Keratinocyte (primary cell): ENCODE measurements around the gene CCDC150. TPM values are rescaled to one million over a fixed set of nuclear protein-coding genes. Genes with fewer than 3 reads are reported as not detected.
"Not testable (repeated sequence)": the region's sequence is repeated elsewhere in the genome, so short reads cannot be mapped to it uniquely, and the experiment has no call there.

Experiments
- DNase-seq: peaks from one replicate; pipeline ENCODE4 v3.0.0-alpha.2; 2011; ENCODE audit warnings: low read depth, missing footprints, low spot score
- FAIRE-seq: peaks from 2 replicates; lab custom pipeline; 2011; peaks lifted over from hg19 to GRCh38; lab: Jason Lieb, UNC
- H2AFZ ChIP-seq: 2 replicates; pipeline ENCODE4 v1.6.0; 2012; ENCODE audit warnings: low read length, control low read depth, inconsistent platforms; ENCODE audit not compliant: control insufficient read depth
- H3K27ac ChIP-seq: 2 replicates; pipeline ENCODE4 v1.5.1; 2011; ENCODE audit warnings: low read length; ENCODE audit not compliant: control insufficient read depth, insufficient read depth
- H3K27me3 ChIP-seq: 3 replicates; pipeline ENCODE4 v1.6.0; 2011; ENCODE audit warnings: low read length; ENCODE audit not compliant: control insufficient read depth, insufficient read depth; ENCODE audit errors: extremely low read depth
- H3K36me3 ChIP-seq, 2 experiments: 2 replicates in 1 of 2; 3 replicates in 1 of 2; pipeline ENCODE4 v1.5.1; 2011; ENCODE audit warnings: low read length in 2 of 2, mild to moderate bottlenecking in 1 of 2; ENCODE audit not compliant: control insufficient read depth in 2 of 2, insufficient read depth in 2 of 2; ENCODE audit errors: extremely low read depth in 1 of 2
- H3K4me1 ChIP-seq: 3 replicates; pipeline ENCODE4 v1.5.1; 2011; ENCODE audit warnings: low read length; ENCODE audit not compliant: control insufficient read depth, insufficient read depth; ENCODE audit errors: extremely low read depth
- H3K4me2 ChIP-seq: 3 replicates; pipeline ENCODE4 v1.6.0; 2011; ENCODE audit warnings: low read depth, low read length; ENCODE audit not compliant: control insufficient read depth, insufficient read depth; ENCODE audit errors: extremely low read depth
- H3K4me3 ChIP-seq, 3 experiments: fragments of 200-600 bp in 1 of 3; sonication (generic) in 1 of 3; 2 replicates in 2 of 3; 3 replicates in 1 of 3; pipeline ENCODE4 v1.5.1; 2011 to 2016; ENCODE audit warnings: low read length in 3 of 3, mild to moderate bottlenecking in 3 of 3, control low read depth in 2 of 3, inconsistent platforms in 1 of 3, low read depth in 1 of 3, mixed read lengths in 1 of 3, mixed run types in 1 of 3, moderate library complexity in 1 of 3; ENCODE audit not compliant: control insufficient read depth in 2 of 3, insufficient read depth in 2 of 3; ENCODE audit errors: extremely low read depth in 1 of 3
- H3K79me2 ChIP-seq: 2 replicates; pipeline ENCODE4 v1.6.0; 2012; ENCODE audit warnings: low read length; ENCODE audit not compliant: control insufficient read depth, insufficient read depth
- H3K9ac ChIP-seq: 3 replicates; pipeline ENCODE4 v1.6.0; 2011; ENCODE audit warnings: low read length; ENCODE audit not compliant: control insufficient read depth, insufficient read depth; ENCODE audit errors: extremely low read depth
- H3K9me1 ChIP-seq: 3 replicates; pipeline ENCODE4 v1.6.0; 2011; ENCODE audit warnings: low read length; ENCODE audit not compliant: control insufficient read depth, insufficient read depth; ENCODE audit errors: extremely low read depth
- H3K9me3 ChIP-seq: 2 replicates; pipeline ENCODE4 v1.5.1; 2012; ENCODE audit warnings: low read depth, low read length; ENCODE audit not compliant: control insufficient read depth
- H4K20me1 ChIP-seq: 3 replicates; pipeline ENCODE4 v1.6.0; 2011; ENCODE audit warnings: low read length; ENCODE audit not compliant: control insufficient read depth, insufficient read depth; ENCODE audit errors: extremely low read depth
- CTCF ChIP-seq, 3 experiments: IDR thresholded peaks in 1 of 3; conservative IDR thresholded peaks in 1 of 3; optimal IDR thresholded peaks in 1 of 3; 2 replicates in 2 of 3; 3 replicates in 1 of 3; pipeline versions ENCODE3 to v1.5.1; 2011; ENCODE audit warnings: low read length in 3 of 3, mild to moderate bottlenecking in 3 of 3, moderate library complexity in 2 of 3, control low read depth in 1 of 3, inconsistent platforms in 1 of 3; ENCODE audit not compliant: insufficient read depth in 2 of 3; ENCODE audit errors: extremely low read depth in 1 of 3
- EZH2 ChIP-seq: IDR thresholded peaks from one replicate; pipeline ENCODE4 v1.6.1; 2012; ENCODE audit warnings: inconsistent platforms, mild to moderate bottlenecking, low read length, moderate library complexity
- dilution Hi-C: fragments of 300-500 bp; cut with MboI; formaldehyde crosslinking; loops from one replicate; pipeline ENCODE4 v1.7.0; 2020; ENCODE audit warnings: low sequenced_read_pairs; ENCODE audit not compliant: extremely low pct_ligation_motif_present
- polyA plus RNA-seq, 5 experiments: library from polyadenylated mRNA; depleted of rRNA in 3 of 5; stranded (reverse) in 3 of 5; stranded (forward) in 1 of 5; unstranded in 1 of 5; fragments of >200 nt; gene quantifications; 1 replicate in 1 of 5; 2 replicates in 3 of 5; 3 replicates in 1 of 5; pipeline versions ENCODE4 v1.2.1 to v1.2.3, GENCODE V29; 2011 to 2012; ENCODE audit warnings: missing spikeins in 2 of 5, low read depth in 1 of 5, low replicate concordance in 1 of 5

The CCDC150 gene
- polyA plus RNA-seq, 1 donor (not counting 4 experiments of a cell fraction or from before 2014, with no cell fraction given) = 5.0 TPM

- no peak for DNase-seq
- H3K9me3 ChIP-seq = no peaks in the 10 kb centered on the region
- no peaks in the 10 kb centered on the region for H4K20me1 ChIP-seq
- no peak for TF ChIP-seq CTCF (optimal IDR thresholded peaks at IDR 0.05 in 1 of 3, IDR thresholded peaks at IDR 0.05 in 1 of 3, conservative IDR thresholded peaks at IDR 0.05 in 1 of 3; ENCODE audit: extremely low read depth in 1 of 3, insufficient read depth in 2 of 3, low read length in 3 of 3)
- TF ChIP-seq EZH2 = no peak
- no peak overlapping the region for H3K9ac ChIP-seq
- H2AFZ ChIP-seq = no peak overlapping the region
- no peaks in the 10 kb centered on the region for H3K36me3 ChIP-seq
- no peak overlapping the region for H3K4me2 ChIP-seq
- FAIRE-seq = no peak
- no peak overlapping the region for H3K4me3 ChIP-seq
- no peaks in the 10 kb centered on the region for H3K9me1 ChIP-seq
- dilution Hi-C loops = no loop called here
- no peaks in the 10 kb centered on the region for H3K79me2 ChIP-seq
- H3K4me1 ChIP-seq = peaks cover 11% of the 10 kb centered on the region
- no peak overlapping the region for H3K27ac ChIP-seq
- no peaks in the 10 kb centered on the region for H3K27me3 ChIP-seq
Measured at GRCh38 chr2:196606516-196606915, 33.0 kb upstream of the CCDC150 start.

- no peak overlapping the region for H3K4me2 ChIP-seq
- H3K27ac ChIP-seq = no peak overlapping the region
- DNase-seq (no peak), FAIRE-seq (no peak)
- no peak for TF ChIP-seq CTCF (optimal IDR thresholded peaks at IDR 0.05 in 1 of 3, IDR thresholded peaks at IDR 0.05 in 1 of 3, conservative IDR thresholded peaks at IDR 0.05 in 1 of 3; ENCODE audit: extremely low read depth in 1 of 3, insufficient read depth in 2 of 3, low read length in 3 of 3)
- no peak for TF ChIP-seq EZH2
- no peaks in the 10 kb centered on the region for H3K79me2 ChIP-seq
- H3K9me1 ChIP-seq = no peaks in the 10 kb centered on the region
- H3K9me3 ChIP-seq = no peaks in the 10 kb centered on the region
- no peaks in the 10 kb centered on the region for H3K36me3 ChIP-seq
- peaks cover 8% of the 10 kb centered on the region for H3K4me1 ChIP-seq
- H3K27me3 ChIP-seq = no peaks in the 10 kb centered on the region
- H3K9ac ChIP-seq = no peak overlapping the region
- no peaks in the 10 kb centered on the region for H4K20me1 ChIP-seq
- no peak overlapping the region for H3K4me3 ChIP-seq
- dilution Hi-C loops = no loop called here
- no peak overlapping the region for H2AFZ ChIP-seq
Measured at GRCh38 chr2:196607073-196607472, 32.4 kb upstream of the CCDC150 start.

GRCh38 chr2:196607896-196608295, 31.6 kb upstream of the CCDC150 start:
- H3K27me3 ChIP-seq, H4K20me1 ChIP-seq, H3K4me3 ChIP-seq, H3K9me1 ChIP-seq, H3K4me2 ChIP-seq, H3K9ac ChIP-seq, H3K9me3 ChIP-seq, H3K79me2 ChIP-seq, H3K4me1 ChIP-seq, H2AFZ ChIP-seq, dilution Hi-C loops, H3K27ac ChIP-seq, FAIRE-seq, H3K36me3 ChIP-seq: not testable (repeated sequence)
- peak; percentile 11 for DNase-seq
